GM19397 (cell line): ENCODE results near the gene SEC16B.

Source experiments
- ATAC-seq: cut with Tn5 transposase; IDR thresholded peaks from one replicate; pipeline ENCODE4 v1.9.1; 2021; ENCODE audit warnings: mild to moderate bottlenecking, moderate library complexity; ENCODE audit not compliant: unreplicated experiment

SEC16B gene

GRCh38 chr1:177979272-177979671 is 9.4 kb upstream of the SEC16B start:
- no peak for ATAC-seq

- ATAC-seq, result no peak
Observed at GRCh38 chr1:177978530-177978929, 8.7 kb upstream of the SEC16B start.

- no peak for ATAC-seq
Observed at GRCh38 chr1:177977141-177977540, 7.3 kb upstream of the SEC16B start.

GRCh38 chr1:177976596-177976995 is 6.7 kb upstream of the SEC16B start:
- no peak for ATAC-seq

GRCh38 chr1:177975588-177976495 is 6.0 kb upstream of the SEC16B start:
- ATAC-seq, result no peak

DNA sequence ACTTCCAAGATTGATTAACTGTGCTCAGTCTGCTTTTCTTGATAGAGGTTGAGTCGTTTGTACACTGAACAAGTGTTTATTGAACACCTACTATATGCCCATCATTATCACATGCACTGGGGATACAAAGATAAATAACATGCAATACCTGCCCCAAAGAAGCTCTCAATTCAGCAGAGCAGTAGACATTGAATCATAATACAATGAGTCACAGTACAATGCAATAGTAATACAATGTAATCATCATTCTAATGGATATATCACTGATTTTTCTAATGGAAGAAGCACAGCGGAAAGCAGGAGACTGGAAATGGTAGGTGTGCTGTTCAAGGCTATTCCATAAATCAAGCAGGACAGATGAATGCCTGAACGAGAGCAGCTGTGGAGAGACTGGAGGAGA is 3.7 kb upstream of the SEC16B start:
- ATAC-seq, result no peak

- ATAC-seq, result no peak
Observed at GRCh38 chr1:177969109-177969508, 749 bp downstream of the SEC16B start.

- ATAC-seq, result no peak
Observed at GRCh38 chr1:177966199-177966598, 3.7 kb downstream of the SEC16B start.

DNA sequence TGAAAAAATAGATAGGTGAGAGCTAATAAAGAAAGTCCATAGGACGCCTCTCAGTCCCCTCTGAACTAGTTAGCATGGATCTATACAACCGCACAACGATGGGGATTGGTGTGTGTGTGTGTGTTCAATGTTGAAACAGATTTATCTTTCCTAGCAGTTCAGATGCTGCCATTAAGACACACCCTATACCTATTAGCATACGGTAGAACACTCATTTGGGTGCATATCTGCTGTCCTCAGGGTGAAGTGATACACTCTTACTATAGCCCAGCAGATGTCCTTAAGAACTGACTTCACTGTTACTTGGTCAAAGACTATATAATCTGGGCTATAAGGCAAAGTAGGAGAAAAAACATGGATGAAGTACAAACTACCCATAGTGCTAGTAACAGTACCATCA is 4.6 kb downstream of the SEC16B start:
- ATAC-seq, result no peak

GRCh38 chr1:177964336-177964735 is 5.5 kb downstream of the SEC16B start:
- ATAC-seq, result no peak

DNA sequence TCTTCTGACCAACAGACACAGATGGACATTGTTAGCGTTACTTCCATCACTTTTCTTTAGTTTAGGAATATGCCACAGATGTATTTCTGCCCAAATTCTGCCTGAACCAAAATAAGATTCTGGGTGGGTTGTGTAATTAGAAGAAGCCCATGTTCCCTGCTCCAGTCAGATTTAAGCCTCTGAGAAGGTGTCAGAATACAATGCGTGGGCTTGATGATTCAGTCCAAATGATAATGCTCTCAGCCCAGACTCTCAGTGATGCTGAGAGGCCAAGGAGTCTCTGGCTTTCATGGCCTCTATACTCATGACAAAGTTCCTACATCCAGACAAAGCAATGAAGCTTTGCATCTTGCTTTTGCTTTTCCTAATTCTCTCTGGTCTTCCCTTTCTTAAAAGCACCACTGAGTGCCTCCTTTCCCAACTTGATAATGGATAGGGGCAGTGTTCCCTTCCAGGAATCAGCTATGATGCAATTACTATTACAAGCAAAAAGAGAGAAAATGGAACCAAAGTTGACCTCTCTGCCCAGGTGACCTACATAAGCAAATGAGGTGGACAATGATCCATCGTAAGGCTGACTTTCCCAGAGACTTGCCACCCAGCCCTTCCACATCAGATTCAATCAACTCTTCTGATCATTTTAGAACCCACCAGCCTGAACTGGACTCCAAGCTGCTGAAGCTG is 8.8 kb downstream of the SEC16B start:
- no peak for ATAC-seq

DNA sequence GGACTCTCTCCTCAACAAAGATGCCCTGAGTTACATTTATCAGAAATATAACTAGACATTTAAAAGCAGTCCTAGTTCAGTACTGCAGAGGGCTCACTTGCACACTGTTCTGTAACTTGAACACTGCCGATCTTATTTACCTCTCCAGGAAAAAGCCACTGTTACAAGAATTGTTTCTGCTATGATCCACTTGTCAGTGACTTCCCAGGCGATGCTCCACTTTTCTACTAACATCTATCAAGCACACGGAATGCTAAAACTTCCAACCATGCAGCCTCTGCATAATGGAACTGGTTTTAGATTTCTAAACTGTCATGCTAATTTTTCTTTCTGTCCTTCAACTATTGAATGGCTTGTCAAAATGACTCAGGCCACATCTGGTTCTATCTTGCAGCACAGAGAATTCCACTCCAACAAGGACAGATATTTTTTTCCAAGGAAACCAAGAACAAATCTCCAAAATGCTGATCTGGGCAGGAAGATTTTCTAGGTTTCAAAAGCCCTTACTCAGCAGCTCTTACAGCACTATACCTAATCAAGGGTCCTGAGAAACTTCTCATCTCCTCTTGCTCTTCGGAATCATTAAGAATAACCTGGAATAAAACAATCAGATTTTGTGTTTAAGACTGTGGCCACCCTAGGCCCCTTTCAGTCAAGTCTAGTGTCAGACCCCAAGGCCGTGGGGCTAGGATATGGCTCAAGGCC is 9.9 kb downstream of the SEC16B start:
- ATAC-seq, result no peak

DNA sequence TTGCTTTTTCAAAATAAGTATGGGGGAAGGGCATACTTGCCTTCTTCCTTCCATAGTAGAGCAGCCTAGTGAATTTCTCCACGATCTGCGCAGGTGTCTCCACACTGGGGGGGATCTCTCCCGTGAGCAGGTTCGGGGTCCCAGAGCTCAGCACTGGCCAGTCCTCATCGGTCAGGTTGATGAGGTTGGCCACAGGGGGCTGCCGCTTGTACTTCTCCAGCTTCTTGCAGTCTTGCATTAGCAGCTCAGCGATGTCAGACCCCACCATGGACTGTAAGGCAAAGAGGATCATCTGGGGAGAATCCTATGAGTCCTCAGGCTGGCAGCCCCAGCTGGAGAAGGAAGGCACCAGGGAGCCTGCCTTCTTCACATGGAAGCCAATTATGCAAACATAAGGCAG is 11.8 kb downstream of the SEC16B start:
- no peak for ATAC-seq

- no peak for ATAC-seq
Observed at GRCh38 chr1:177954076-177954475, 15.8 kb downstream of the SEC16B start.

DNA sequence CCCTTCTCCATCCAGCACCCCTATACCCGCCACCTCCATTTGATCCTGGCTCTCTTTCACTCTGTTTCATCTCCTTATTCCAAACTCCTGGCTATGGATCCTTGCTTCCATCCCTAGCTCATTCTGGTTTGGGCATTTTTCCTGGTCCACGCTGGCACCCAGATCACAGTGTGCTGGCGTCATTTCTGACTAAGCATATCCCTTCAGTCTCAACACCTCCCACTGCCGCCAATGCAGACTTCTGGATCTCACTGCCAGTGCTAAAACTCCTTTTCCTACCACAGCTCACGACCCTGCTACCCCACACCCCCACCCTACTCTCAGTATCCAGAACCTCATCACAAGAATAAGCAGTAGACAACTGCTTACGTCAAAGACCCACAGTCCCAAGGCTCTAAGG is 16.3 kb downstream of the SEC16B start:
- no peak for ATAC-seq

- no peak for ATAC-seq
Observed at GRCh38 chr1:177952691-177953090, 17.2 kb downstream of the SEC16B start.

GRCh38 chr1:177952249-177952648 is 17.6 kb downstream of the SEC16B start:
- no peak for ATAC-seq

GRCh38 chr1:177950506-177950905 is 19.4 kb downstream of the SEC16B start:
- ATAC-seq, result no peak

GRCh38 chr1:177948336-177948972 is 21.4 kb downstream of the SEC16B start:
- peak; percentile 48 for ATAC-seq

DNA sequence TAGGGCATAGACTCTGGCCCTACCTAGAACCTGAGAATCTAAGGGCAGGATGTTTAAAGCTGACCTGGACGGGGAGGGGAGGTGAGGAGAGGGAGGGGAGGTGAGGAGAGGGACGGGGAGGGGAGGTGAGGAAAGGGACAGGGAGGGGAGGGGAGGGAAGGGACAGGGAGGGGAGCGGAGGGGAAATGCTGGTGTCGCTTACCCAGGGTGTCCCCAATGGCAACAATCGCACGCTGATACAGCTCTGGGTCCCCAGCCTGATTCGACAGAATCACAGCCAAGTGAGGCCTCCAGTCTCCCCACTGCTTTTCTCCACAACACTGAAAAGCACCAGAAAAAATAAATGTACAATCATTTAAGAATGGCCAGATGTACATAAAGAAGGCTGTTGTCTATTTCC is 22.2 kb downstream of the SEC16B start:
- ATAC-seq, result no peak
